NCI-H187 treated with DMSO at 0.1 percent for 48 hours (cell line): ENCODE data around the gene LRRC49.

Experiments used
- DNase-seq: peaks from one replicate; lab custom pipeline; 2025; lab: John Stamatoyannopoulos, UW

LRRC49 gene

GRCh38 chr15:71052356-71052755 lies 159.7 kb downstream of the LRRC49 start:
- DNase-seq, result no peak

- DNase-seq, result no peak
Observed at GRCh38 chr15:71054286-71054952, 161.8 kb downstream of the LRRC49 start.

- no peak for DNase-seq
Observed at GRCh38 chr15:71055461-71055860, 162.8 kb downstream of the LRRC49 start.

- no peak for DNase-seq
Observed at GRCh38 chr15:71056111-71056510, 163.5 kb downstream of the LRRC49 start.

- DNase-seq, result no peak
Observed at GRCh38 chr15:71057143-71057542, 164.5 kb downstream of the LRRC49 start.

- DNase-seq, result no peak
Observed at GRCh38 chr15:71057581-71057980, 165.0 kb downstream of the LRRC49 start.

- no peak for DNase-seq
Observed at GRCh38 chr15:71060983-71061382, 168.4 kb downstream of the LRRC49 start.

GRCh38 chr15:71066983-71067382 lies 174.4 kb downstream of the LRRC49 start:
- no peak for DNase-seq

GRCh38 chr15:71069693-71070092 lies 177.1 kb downstream of the LRRC49 start:
- DNase-seq, result no peak

- no peak for DNase-seq
Observed at GRCh38 chr15:71071529-71071928, 178.9 kb downstream of the LRRC49 start.

- DNase-seq, result no peak
Observed at GRCh38 chr15:71072423-71072822, 179.8 kb downstream of the LRRC49 start.

- DNase-seq, result no peak
Observed at GRCh38 chr15:71078506-71079207, 186.0 kb downstream of the LRRC49 start.

- no peak for DNase-seq
Observed at GRCh38 chr15:71079208-71080044, 186.8 kb downstream of the LRRC49 start.

- DNase-seq, result no peak
Observed at GRCh38 chr15:71080166-71080565, 187.5 kb downstream of the LRRC49 start.

GRCh38 chr15:71080705-71081104 lies 188.1 kb downstream of the LRRC49 start:
- DNase-seq, result no peak

GRCh38 chr15:71082803-71083202 lies 190.2 kb downstream of the LRRC49 start:
- DNase-seq, result no peak

- DNase-seq, result no peak
Observed at GRCh38 chr15:71083349-71083748, 190.7 kb downstream of the LRRC49 start.

- DNase-seq, result no peak
Observed at GRCh38 chr15:71084264-71084663, 191.6 kb downstream of the LRRC49 start.

GRCh38 chr15:71085809-71086208 lies 193.2 kb downstream of the LRRC49 start:
- DNase-seq, result peak; percentile 5

GRCh38 chr15:71088155-71088554 lies 195.5 kb downstream of the LRRC49 start:
- DNase-seq, result no peak

GRCh38 chr15:71088683-71089082 lies 196.1 kb downstream of the LRRC49 start:
- DNase-seq, result no peak

- no peak for DNase-seq
Observed at GRCh38 chr15:71089801-71090200, 197.2 kb downstream of the LRRC49 start.

- DNase-seq, result no peak
Observed at GRCh38 chr15:71091601-71092000, 199.0 kb downstream of the LRRC49 start.
